IgD-negative memory B cell (primary cell): ENCODE measurements around the gene OR4F15. TPM values are rescaled to one million over a fixed set of nuclear protein-coding genes. Genes with fewer than 3 reads are reported as not detected.
"Not testable (repeated sequence)": the region's sequence is repeated elsewhere in the genome, so short reads cannot be mapped to it uniquely, and the experiment has no call there.

Experiments
- H3K27ac Mint-ChIP-seq, 3 donors: one replicate each; pipeline ENCODE4 v1.8.0; 2020 to 2022; ENCODE audit warnings: mild to moderate bottlenecking in 3 of 3, mixed read lengths in 3 of 3, moderate library complexity in 1 of 3
- H3K27me3 Mint-ChIP-seq: one replicate; pipeline ENCODE4 v1.8.0; 2021; ENCODE audit warnings: mixed read lengths
- H3K36me3 Mint-ChIP-seq: one replicate; pipeline ENCODE4 v1.8.0; 2020; ENCODE audit warnings: mild to moderate bottlenecking, mixed read lengths
- H3K4me1 Mint-ChIP-seq, 3 donors: one replicate each; pipeline ENCODE4 v1.8.0; 2020 to 2022; ENCODE audit warnings: mixed read lengths in 3 of 3, mild to moderate bottlenecking in 1 of 3
- H3K4me3 Mint-ChIP-seq, 4 donors: one replicate each; pipeline ENCODE4 v1.8.0; 2020 to 2022; ENCODE audit warnings: mild to moderate bottlenecking in 4 of 4, mixed read lengths in 4 of 4, moderate library complexity in 3 of 4
- H3K9me3 Mint-ChIP-seq, 3 donors: one replicate each; pipeline ENCODE4 v1.8.0; 2020 to 2021; ENCODE audit warnings: mixed read lengths in 3 of 3, mild to moderate bottlenecking in 1 of 3
- polyA plus RNA-seq: library from polyadenylated mRNA; unstranded; fragments of 300-500 nt; fragmentation: Illumina TruSeq; gene quantifications from one replicate; pipeline ENCODE4 v1.2.3, GENCODE V29; 2021

Gene OR4F15
- polyA plus RNA-seq, 1 donor from 2014 or later: not detected

DNA sequence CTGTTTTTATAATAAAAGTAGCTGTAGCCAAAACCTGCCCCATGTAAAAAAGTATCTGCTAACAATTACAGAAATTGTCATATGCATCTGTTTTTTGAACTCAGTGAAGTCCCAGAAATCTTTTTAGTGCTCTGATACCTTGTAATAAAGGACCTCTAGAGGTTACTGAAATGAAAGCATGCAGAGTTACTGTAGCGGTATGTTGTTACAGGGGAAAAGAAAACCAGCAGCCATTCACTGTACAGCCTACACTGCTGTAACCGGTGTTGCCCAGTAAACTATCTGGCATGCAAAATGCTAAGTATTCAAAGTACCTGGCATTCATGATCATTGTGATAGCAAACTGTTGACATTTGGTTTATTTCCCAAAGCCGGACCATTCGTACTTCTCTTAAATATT, 21.3 kb upstream of the OR4F15 start:
- H3K36me3 Mint-ChIP-seq: not testable (repeated sequence)

DNA sequence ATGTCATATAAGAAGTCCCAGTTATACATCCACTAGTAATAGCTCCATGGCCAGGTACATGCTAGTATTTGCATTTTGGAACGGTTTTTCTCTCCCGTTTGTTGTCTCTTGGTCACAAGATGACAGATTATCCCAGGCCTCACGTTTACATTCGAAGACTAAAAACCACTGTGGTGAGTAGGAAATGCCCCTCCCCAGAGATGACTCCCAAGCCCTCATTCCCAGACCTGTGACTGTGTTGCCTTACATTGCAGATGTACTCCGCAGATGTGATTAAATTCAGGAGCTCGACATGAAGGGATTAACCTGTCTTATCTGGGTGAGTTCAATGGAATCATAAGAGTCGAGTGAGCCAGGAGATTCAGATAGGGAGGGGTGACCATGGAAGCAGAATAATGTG, 18.0 kb upstream of the OR4F15 start:
- not testable (repeated sequence) for H3K4me1 Mint-ChIP-seq, H3K36me3 Mint-ChIP-seq, H3K27ac Mint-ChIP-seq, H3K9me3 Mint-ChIP-seq, H3K4me3 Mint-ChIP-seq, H3K27me3 Mint-ChIP-seq

More for the DNA sequence above, 21.3 kb upstream of the OR4F15 start:
- not testable (repeated sequence) for H3K4me1 Mint-ChIP-seq, H3K9me3 Mint-ChIP-seq, H3K27ac Mint-ChIP-seq, H3K27me3 Mint-ChIP-seq, H3K4me3 Mint-ChIP-seq

DNA sequence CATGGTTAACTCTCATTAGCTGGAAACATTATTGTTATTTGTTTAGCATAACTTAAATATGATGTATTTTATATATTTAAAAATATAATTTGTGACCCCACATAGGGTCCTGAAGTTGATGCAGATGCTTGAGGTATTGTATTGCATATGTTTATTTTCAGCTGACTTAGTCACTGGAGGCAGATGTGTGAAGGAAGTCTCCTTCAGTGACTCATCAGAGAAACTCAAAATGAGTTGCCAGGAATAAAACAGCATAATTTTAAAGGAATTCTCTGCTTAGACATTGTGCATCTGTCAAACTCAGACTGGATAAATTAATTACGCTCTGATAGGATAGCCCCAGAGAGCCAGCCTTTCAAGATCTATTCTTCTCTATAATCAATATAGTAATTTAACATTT, 16.5 kb upstream of the OR4F15 start:
- Mint-ChIP-seq H3K36me3 (no peaks in the 10 kb centered on the region), H3K4me1 (no peaks in the 10 kb centered on the region), H3K9me3 (no peaks in the 10 kb centered on the region)

DNA sequence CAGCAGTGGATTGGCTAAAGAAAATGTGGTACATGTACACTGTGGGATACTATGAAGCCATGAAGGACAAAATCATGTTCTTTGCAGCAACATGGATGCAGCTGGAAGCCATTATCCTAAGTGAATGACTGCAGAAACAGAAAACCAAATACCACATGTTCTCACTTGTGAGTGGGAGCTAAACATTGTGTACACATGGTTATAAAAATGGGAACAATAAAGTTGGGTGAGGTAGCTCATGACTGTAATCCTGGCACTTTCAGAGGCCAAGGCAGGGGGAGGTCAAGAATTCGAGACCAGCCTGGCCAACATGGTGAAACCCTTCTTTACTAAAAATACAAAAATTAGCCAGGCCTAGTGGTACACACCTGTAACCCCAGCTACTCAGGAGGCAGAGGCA, 12.3 kb upstream of the OR4F15 start:
- H3K4me3 Mint-ChIP-seq: no peak overlapping the region
- H3K27me3 Mint-ChIP-seq: peaks cover 3% of the 10 kb centered on the region
- peaks cover 0 to 2% (median 0%) of the 10 kb centered on the region in 3 donors for H3K4me1 Mint-ChIP-seq
- no peak overlapping the region for H3K27ac Mint-ChIP-seq
- H3K9me3 Mint-ChIP-seq: no peaks in the 10 kb centered on the region
- H3K36me3 Mint-ChIP-seq: no peaks in the 10 kb centered on the region

More for the DNA sequence above, 16.5 kb upstream of the OR4F15 start:
- Mint-ChIP-seq H3K27me3 (peaks cover 4% of the 10 kb centered on the region), H3K27ac (no peak overlapping the region), H3K4me3 (no peak overlapping the region)

DNA sequence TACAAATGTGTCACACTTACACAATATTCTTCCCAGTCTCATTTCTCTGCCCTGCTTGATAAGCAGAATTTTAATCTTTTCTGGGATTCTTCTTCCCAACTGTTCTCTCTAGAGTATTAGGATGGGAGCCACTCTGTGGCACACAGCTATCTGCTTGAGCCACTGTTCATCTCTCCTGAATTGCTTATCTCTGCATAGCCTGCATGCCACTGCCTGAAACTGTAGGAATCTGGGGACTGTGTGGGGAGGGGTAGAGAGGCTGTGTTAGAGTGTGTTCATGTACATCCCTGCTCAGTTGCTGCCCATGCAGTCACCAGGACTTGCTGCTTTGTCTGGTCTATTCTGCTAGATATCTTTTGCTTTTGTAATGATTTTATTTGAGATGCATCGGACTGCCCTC, 11.0 kb upstream of the OR4F15 start:
- no peaks in the 10 kb centered on the region for H3K36me3 Mint-ChIP-seq

DNA sequence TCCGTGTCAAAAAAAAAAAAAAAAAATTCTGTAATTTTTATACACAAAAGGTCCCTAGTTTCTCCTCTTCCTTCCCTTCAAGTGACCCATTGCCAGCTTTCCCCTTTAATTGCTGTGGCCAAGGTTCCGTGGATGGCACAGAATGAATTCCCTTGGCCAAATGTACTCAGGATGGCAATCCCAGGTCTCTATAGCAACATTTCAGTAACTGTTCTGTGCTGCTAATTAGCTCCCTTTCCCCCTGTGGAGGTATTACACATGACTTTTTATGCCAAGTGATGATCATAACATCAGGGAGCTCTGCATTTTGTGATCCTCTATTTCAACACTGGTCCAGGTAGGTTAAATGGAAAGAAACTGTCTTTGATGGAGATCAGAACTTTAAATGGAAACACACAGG, 8.8 kb upstream of the OR4F15 start, which contains the start of gene OR4F6:
Gene OR4F6 (plus strand): TSS at position 301 of the 400 bp plus-strand sequence. CDS start 2,211 bp downstream, outside the sequence.
- Mint-ChIP-seq H3K4me3 (peak within 1 kb of the TSS in 1 of 4 donors; percentile 39), H3K4me1 (peaks cover 0 to 2% (median 0%) of the 10 kb centered on the region in 3 donors), H3K9me3 (no peaks in the 10 kb centered on the region), H3K36me3 (no peaks in the 10 kb centered on the region), H3K27me3 (peaks cover 2% of the 10 kb centered on the region), H3K27ac (no peak within 1 kb of the TSS)

More for the DNA sequence above, 11.0 kb upstream of the OR4F15 start:
- Mint-ChIP-seq H3K27me3 (peaks cover 3% of the 10 kb centered on the region), H3K4me3 (no peak overlapping the region), H3K4me1 (peaks cover 0 to 2% (median 0%) of the 10 kb centered on the region in 3 donors), H3K27ac (no peak overlapping the region), H3K9me3 (no peaks in the 10 kb centered on the region)

DNA sequence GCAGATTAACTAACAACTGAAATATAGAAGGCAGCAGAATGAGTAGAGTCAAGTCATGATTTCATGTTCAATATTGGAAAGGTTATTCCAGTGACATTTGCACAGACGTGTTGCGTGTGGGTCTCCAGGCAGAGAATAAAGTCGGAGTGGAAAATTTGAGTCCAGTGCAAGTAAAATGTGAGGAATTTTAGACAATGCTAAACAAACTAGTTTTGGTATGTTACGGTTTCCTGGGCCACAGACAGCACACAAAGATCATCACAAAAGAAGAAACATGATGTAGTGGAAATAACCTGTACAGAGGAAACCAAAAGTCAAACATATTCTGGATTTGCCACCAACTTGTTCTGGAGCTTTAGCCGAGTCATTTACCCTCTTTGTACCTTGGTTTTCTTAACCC, 8.3 kb upstream of the OR4F15 start:
- H3K36me3 Mint-ChIP-seq: no peaks in the 10 kb centered on the region
- H3K9me3 Mint-ChIP-seq: no peaks in the 10 kb centered on the region
- peaks cover 0 to 2% (median 0%) of the 10 kb centered on the region in 3 donors for H3K4me1 Mint-ChIP-seq
- peaks cover 2% of the 10 kb centered on the region for H3K27me3 Mint-ChIP-seq
- no peak overlapping the region for H3K27ac Mint-ChIP-seq
- H3K4me3 Mint-ChIP-seq: no peak overlapping the region

DNA sequence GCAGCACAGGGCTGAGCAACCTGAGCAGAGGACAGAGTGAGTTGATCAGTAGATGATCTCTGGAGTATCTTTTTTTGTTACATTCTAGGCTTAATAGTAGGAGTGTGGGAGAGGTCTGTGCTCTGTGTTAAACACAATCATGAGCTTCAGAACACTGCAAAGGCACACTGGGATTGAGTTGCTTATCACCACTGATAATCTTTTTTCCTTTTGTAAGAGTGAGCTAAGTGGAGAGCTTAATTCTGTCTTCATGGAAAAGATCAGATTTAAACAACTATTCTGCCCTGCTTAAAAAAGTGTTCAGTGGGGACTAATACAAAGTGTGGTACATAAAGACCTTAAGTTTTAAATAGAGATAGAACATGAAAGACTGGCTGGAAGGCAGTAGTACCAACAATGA, 7.6 kb upstream of the OR4F15 start:
- no peaks in the 10 kb centered on the region for H3K9me3 Mint-ChIP-seq
- peak overlapping the region in 1 of 4 donors; percentile 39 for H3K4me3 Mint-ChIP-seq
- peaks cover 0 to 2% (median 0%) of the 10 kb centered on the region in 3 donors for H3K4me1 Mint-ChIP-seq
- no peaks in the 10 kb centered on the region for H3K36me3 Mint-ChIP-seq
- peaks cover 3% of the 10 kb centered on the region for H3K27me3 Mint-ChIP-seq
- H3K27ac Mint-ChIP-seq: no peak overlapping the region

DNA sequence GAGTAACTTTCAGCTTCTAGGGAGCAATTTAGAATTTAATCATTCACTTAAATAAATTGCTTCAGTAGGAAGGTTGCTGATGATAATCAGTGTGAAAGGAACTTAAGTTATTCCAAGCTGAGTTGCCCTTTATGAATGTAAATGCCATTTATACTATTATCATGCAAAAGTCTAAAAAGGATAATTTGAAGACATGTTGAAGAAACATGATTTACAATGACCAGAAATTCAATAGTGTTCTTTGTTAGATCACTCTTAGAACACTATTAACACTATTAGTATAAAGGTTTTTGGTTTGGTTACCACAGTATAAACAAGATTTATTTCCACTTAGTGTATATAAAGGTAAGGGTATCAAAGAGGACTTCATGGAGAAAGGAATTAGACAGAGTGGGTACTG, 7.1 kb upstream of the OR4F15 start:
- no peak overlapping the region for H3K4me3 Mint-ChIP-seq
- H3K27ac Mint-ChIP-seq: no peak overlapping the region
- H3K4me1 Mint-ChIP-seq: peaks cover 0 to 2% (median 0%) of the 10 kb centered on the region in 3 donors
- no peaks in the 10 kb centered on the region for H3K9me3 Mint-ChIP-seq
- peaks cover 8% of the 10 kb centered on the region for H3K27me3 Mint-ChIP-seq
- H3K36me3 Mint-ChIP-seq: no peaks in the 10 kb centered on the region

DNA sequence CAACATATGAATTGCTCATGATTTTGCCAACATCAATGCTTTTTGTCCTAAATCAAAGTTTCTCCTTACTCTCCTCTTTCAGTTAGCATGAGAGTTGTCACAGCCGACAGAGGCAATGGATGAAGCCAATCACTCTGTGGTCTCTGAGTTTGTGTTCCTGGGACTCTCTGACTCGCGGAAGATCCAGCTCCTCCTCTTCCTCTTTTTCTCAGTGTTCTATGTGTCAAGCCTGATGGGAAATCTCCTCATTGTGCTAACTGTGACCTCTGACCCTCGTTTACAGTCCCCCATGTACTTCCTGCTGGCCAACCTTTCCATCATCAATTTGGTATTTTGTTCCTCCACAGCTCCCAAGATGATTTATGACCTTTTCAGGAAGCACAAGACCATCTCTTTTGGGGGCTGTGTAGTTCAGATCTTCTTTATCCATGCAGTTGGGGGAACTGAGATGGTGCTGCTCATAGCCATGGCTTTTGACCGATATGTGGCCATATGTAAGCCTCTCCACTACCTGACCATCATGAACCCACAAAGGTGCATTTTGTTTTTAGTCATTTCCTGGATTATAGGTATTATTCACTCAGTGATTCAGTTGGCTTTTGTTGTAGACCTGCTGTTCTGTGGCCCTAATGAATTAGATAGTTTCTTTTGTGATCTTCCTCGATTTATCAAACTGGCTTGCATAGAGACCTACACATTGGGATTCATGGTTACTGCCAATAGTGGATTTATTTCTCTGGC, 6.2 kb upstream of the OR4F15 start:
- Mint-ChIP-seq H3K36me3 (no peaks in the 10 kb centered on the region), H3K27ac (no peak overlapping the region), H3K4me3 (no peak overlapping the region), H3K27me3 (peaks cover 12% of the 10 kb centered on the region), H3K9me3 (peaks cover 0 to 2% (median under 1%) of the 10 kb centered on the region in 3 donors), H3K4me1 (peaks cover 0 to 2% (median 0%) of the 10 kb centered on the region in 3 donors)

DNA sequence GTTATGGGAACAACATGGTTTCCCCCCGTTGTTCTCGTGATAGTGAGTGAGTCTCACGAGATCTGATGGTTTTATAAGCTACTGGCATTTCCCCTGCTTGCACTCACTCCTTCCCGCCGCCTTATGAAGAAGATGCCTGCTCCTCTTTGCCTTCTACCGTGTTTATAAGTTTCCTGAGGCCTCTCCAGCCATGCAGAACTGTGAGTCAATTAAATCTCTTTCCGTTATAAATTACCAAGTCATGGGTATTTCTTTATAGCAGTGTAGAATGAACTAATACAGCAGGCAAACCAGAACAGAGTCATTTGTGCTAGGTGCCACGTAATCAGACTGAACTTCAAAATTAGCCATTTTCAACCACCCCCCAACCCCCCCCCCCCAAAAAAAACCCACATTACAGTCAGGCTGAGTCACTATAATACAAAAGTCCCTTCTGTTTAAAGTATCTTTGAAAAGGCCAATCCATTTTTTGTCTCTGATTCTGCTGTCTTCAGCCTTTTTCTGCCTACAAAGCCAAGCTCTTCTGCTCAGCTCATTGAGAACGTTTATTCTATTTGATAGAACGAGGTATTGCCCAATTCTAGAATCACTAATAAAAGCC, 4.6 kb upstream of the OR4F15 start:
- H3K4me3 Mint-ChIP-seq: no peak overlapping the region
- peaks cover 0 to 2% (median 0%) of the 10 kb centered on the region in 3 donors for H3K4me1 Mint-ChIP-seq
- peaks cover 0 to 4% (median 2%) of the 10 kb centered on the region in 3 donors for H3K9me3 Mint-ChIP-seq
- H3K27me3 Mint-ChIP-seq: peaks cover 12% of the 10 kb centered on the region
- no peaks in the 10 kb centered on the region for H3K36me3 Mint-ChIP-seq
- H3K27ac Mint-ChIP-seq: no peak overlapping the region

DNA sequence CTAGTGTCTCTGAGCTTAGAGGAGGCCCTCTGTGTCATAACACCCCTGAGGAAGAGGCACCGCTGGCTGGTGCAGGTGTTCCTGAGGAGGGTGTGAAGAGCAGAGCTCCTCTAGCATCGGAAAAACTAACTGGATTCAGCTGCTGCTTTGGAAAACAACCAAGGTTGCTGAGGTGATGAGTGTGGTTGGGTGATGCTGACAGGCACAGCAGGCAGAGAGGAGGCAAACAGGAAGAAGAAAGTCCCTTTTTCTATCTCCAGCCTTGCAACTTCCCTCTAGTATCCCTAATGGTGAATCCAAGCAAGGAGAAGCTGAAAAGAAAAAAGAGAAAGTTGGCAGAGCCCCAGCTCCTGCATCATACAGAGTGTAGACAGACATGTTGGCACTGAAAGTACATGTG, 3.8 kb upstream of the OR4F15 start:
- peaks cover 0 to 2% (median 0%) of the 10 kb centered on the region in 3 donors for H3K4me1 Mint-ChIP-seq

DNA sequence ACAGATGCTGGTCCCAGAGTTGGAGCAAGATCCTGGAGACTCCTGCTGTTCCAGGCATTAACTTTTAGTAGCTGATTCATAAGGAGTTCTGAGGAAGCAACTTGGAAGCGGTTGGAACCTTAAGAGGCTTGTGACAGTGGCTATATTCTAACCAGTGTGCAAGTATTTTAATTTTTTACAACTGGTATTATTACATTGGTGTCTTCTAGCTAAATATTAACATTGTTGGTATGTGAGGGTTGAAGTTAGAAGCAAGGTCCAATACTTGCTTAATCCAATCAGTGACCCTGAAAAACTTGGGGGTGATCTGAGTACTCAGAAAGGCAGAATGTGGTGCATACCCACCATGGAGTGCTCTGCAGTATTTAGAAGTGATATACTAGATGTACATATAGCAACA, 1.5 kb upstream of the OR4F15 start:
- no peak overlapping the region for H3K4me3 Mint-ChIP-seq
- H3K4me1 Mint-ChIP-seq: no peaks in the 10 kb centered on the region
- H3K27ac Mint-ChIP-seq: no peak overlapping the region
- peaks cover 13% of the 10 kb centered on the region for H3K27me3 Mint-ChIP-seq
- no peaks in the 10 kb centered on the region for H3K36me3 Mint-ChIP-seq
- H3K9me3 Mint-ChIP-seq: peaks cover 0 to 4% (median 2%) of the 10 kb centered on the region in 3 donors

More for the DNA sequence above, 3.8 kb upstream of the OR4F15 start:
- H3K4me3 Mint-ChIP-seq: peak overlapping the region in 1 of 4 donors; percentile 63
- H3K27ac Mint-ChIP-seq: no peak overlapping the region
- peaks cover 0 to 4% (median 2%) of the 10 kb centered on the region in 3 donors for H3K9me3 Mint-ChIP-seq
- peaks cover 13% of the 10 kb centered on the region for H3K27me3 Mint-ChIP-seq
- no peaks in the 10 kb centered on the region for H3K36me3 Mint-ChIP-seq

DNA sequence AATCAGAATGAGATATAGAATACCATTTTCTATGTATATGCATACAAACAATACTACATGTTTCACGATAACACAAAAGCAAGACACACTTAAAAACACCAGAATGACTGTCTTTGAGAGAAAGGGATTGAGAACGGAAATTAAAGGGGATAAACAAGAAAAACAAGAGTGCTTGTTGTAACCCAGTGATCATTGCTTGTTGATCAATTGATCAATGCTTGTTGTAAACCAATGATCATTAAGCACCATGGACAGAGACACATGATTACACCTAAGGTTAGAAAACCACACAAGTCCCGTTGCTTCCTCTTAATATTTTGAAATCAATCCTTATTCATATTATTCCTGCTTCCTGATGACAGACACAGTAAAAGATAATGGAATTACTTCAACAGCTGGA, 1.1 kb upstream of the OR4F15 start:
- Mint-ChIP-seq H3K9me3 (peaks cover 0 to 4% (median 2%) of the 10 kb centered on the region in 3 donors), H3K4me1 (no peaks in the 10 kb centered on the region), H3K27me3 (peaks cover 13% of the 10 kb centered on the region), H3K36me3 (no peaks in the 10 kb centered on the region), H3K27ac (no peak overlapping the region), H3K4me3 (no peak overlapping the region)

DNA sequence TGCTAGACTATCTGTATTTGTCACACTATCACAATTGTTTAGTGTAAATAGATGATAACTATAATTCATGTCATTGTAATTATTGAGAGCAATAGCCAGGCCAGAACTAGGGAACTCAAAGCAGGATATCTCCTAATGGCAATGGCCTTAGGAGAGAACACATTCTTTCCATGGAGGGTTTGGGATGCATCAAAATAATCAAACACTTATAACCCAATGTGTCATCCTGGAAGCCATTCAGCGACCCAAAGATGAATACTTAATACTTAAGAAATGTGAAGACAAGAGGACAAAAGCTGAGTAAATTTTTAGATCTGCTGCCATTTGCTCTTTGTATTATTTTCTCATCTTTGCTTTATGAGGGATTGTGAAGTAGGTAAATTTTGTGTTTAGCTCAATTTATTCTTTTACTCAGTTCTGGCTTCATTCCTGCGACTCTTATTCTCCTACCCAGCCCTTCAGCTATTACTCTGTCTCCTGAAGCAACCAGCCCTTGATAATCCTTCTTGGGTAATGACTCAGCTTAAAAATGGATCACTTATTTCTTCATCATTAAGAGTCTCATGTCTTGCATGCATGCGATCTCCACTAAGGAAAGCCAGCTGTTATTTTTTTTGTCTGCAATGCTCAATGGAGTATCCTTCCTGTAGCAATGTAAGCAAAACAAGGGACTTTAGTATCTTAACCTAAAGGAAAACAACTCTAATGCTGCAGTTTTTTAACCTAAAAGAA, 2.0 kb downstream of the OR4F15 start:
- Mint-ChIP-seq H3K36me3 (no peaks in the 10 kb centered on the region), H3K9me3 (peaks cover 0 to 4% (median 2%) of the 10 kb centered on the region in 3 donors)

More for the DNA sequence above, 2.0 kb downstream of the OR4F15 start:
- Mint-ChIP-seq H3K4me3 (no peak overlapping the region), H3K27ac (no peak overlapping the region), H3K4me1 (no peaks in the 10 kb centered on the region), H3K27me3 (peaks cover 11% of the 10 kb centered on the region)
